Keratinocyte (primary cell): ENCODE data around the gene CPEB2. TPM values are rescaled to one million over a fixed set of nuclear protein-coding genes. Genes with fewer than 3 reads are reported as not detected.

Experiments
- DNase-seq: peaks from one replicate; pipeline ENCODE4 v3.0.0-alpha.2; 2011; ENCODE audit warnings: low read depth, missing footprints, low spot score
- FAIRE-seq: peaks from 2 replicates; lab custom pipeline; 2011; peaks lifted over from hg19 to GRCh38; lab: Jason Lieb, UNC
- H2AFZ ChIP-seq: 2 replicates; pipeline ENCODE4 v1.6.0; 2012; ENCODE audit warnings: low read length, control low read depth, inconsistent platforms; ENCODE audit not compliant: control insufficient read depth
- H3K27ac ChIP-seq: 2 replicates; pipeline ENCODE4 v1.5.1; 2011; ENCODE audit warnings: low read length; ENCODE audit not compliant: control insufficient read depth, insufficient read depth
- H3K27me3 ChIP-seq: 3 replicates; pipeline ENCODE4 v1.6.0; 2011; ENCODE audit warnings: low read length; ENCODE audit not compliant: control insufficient read depth, insufficient read depth; ENCODE audit errors: extremely low read depth
- H3K36me3 ChIP-seq, 2 experiments: 2 replicates in 1 of 2; 3 replicates in 1 of 2; pipeline ENCODE4 v1.5.1; 2011; ENCODE audit warnings: low read length in 2 of 2, mild to moderate bottlenecking in 1 of 2; ENCODE audit not compliant: control insufficient read depth in 2 of 2, insufficient read depth in 2 of 2; ENCODE audit errors: extremely low read depth in 1 of 2
- H3K4me1 ChIP-seq: 3 replicates; pipeline ENCODE4 v1.5.1; 2011; ENCODE audit warnings: low read length; ENCODE audit not compliant: control insufficient read depth, insufficient read depth; ENCODE audit errors: extremely low read depth
- H3K4me2 ChIP-seq: 3 replicates; pipeline ENCODE4 v1.6.0; 2011; ENCODE audit warnings: low read depth, low read length; ENCODE audit not compliant: control insufficient read depth, insufficient read depth; ENCODE audit errors: extremely low read depth
- H3K4me3 ChIP-seq, 3 experiments: fragments of 200-600 bp in 1 of 3; sonication (generic) in 1 of 3; 2 replicates in 2 of 3; 3 replicates in 1 of 3; pipeline ENCODE4 v1.5.1; 2011 to 2016; ENCODE audit warnings: low read length in 3 of 3, mild to moderate bottlenecking in 3 of 3, control low read depth in 2 of 3, inconsistent platforms in 1 of 3, low read depth in 1 of 3, mixed read lengths in 1 of 3, mixed run types in 1 of 3, moderate library complexity in 1 of 3; ENCODE audit not compliant: control insufficient read depth in 2 of 3, insufficient read depth in 2 of 3; ENCODE audit errors: extremely low read depth in 1 of 3
- H3K79me2 ChIP-seq: 2 replicates; pipeline ENCODE4 v1.6.0; 2012; ENCODE audit warnings: low read length; ENCODE audit not compliant: control insufficient read depth, insufficient read depth
- H3K9ac ChIP-seq: 3 replicates; pipeline ENCODE4 v1.6.0; 2011; ENCODE audit warnings: low read length; ENCODE audit not compliant: control insufficient read depth, insufficient read depth; ENCODE audit errors: extremely low read depth
- H3K9me1 ChIP-seq: 3 replicates; pipeline ENCODE4 v1.6.0; 2011; ENCODE audit warnings: low read length; ENCODE audit not compliant: control insufficient read depth, insufficient read depth; ENCODE audit errors: extremely low read depth
- H3K9me3 ChIP-seq: 2 replicates; pipeline ENCODE4 v1.5.1; 2012; ENCODE audit warnings: low read depth, low read length; ENCODE audit not compliant: control insufficient read depth
- H4K20me1 ChIP-seq: 3 replicates; pipeline ENCODE4 v1.6.0; 2011; ENCODE audit warnings: low read length; ENCODE audit not compliant: control insufficient read depth, insufficient read depth; ENCODE audit errors: extremely low read depth
- EZH2 ChIP-seq: IDR thresholded peaks from one replicate; pipeline ENCODE4 v1.6.1; 2012; ENCODE audit warnings: inconsistent platforms, mild to moderate bottlenecking, low read length, moderate library complexity
- dilution Hi-C: fragments of 300-500 bp; cut with MboI; formaldehyde crosslinking; loops from one replicate; pipeline ENCODE4 v1.7.0; 2020; ENCODE audit warnings: low sequenced_read_pairs; ENCODE audit not compliant: extremely low pct_ligation_motif_present
- polyA plus RNA-seq, 5 experiments: library from polyadenylated mRNA; depleted of rRNA in 3 of 5; stranded (reverse) in 3 of 5; stranded (forward) in 1 of 5; unstranded in 1 of 5; fragments of >200 nt; gene quantifications; 1 replicate in 1 of 5; 2 replicates in 3 of 5; 3 replicates in 1 of 5; pipeline versions ENCODE4 v1.2.1 to v1.2.3, GENCODE V29; 2011 to 2012; ENCODE audit warnings: missing spikeins in 2 of 5, low read depth in 1 of 5, low replicate concordance in 1 of 5
- TF ChIP-seq, protein P1 (sequence below), 3 experiments: IDR thresholded peaks in 1 of 3; conservative IDR thresholded peaks in 1 of 3; optimal IDR thresholded peaks in 1 of 3; 2 replicates in 2 of 3; 3 replicates in 1 of 3; pipeline versions ENCODE3 to v1.5.1; 2011; ENCODE audit warnings: low read length in 3 of 3, mild to moderate bottlenecking in 3 of 3, moderate library complexity in 2 of 3, control low read depth in 1 of 3, inconsistent platforms in 1 of 3; ENCODE audit not compliant: insufficient read depth in 2 of 3; ENCODE audit errors: extremely low read depth in 1 of 3

CPEB2 gene
- polyA plus RNA-seq, 1 donor (not counting 4 experiments of a cell fraction or from before 2014, with no cell fraction given), result 15.1 TPM

DNA sequence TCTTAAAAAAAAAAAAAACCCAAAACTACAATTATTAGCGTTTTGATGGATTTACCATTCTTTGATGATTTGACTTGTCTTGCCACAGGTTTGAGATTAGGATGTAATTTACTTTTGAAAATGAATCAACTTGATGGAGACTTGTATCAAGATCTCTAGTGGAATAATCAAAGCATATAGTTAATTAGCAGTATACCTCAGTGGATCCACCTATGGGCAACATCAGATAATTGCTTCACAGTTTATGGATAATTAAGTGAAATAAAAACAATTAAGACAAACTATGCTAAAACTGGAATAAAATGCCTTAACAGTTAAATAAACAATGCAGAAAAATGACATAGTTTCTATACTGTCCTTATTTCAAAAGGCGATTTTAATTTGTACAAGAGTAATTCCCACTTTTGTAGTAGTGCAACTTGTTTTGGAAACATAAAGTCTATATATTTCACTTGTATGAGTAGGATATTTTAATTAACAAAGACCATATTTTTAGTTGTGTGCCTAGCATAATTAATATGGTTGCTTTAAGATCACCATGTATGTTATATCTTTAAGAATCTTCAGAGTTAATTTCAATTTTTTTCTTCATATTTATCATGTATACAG is 4.2 kb downstream of the CPEB2 start:
- dilution Hi-C loops, result no loop called here
- peak overlapping the region; percentile 34 to 92 (median 85) for H3K4me3 ChIP-seq

DNA sequence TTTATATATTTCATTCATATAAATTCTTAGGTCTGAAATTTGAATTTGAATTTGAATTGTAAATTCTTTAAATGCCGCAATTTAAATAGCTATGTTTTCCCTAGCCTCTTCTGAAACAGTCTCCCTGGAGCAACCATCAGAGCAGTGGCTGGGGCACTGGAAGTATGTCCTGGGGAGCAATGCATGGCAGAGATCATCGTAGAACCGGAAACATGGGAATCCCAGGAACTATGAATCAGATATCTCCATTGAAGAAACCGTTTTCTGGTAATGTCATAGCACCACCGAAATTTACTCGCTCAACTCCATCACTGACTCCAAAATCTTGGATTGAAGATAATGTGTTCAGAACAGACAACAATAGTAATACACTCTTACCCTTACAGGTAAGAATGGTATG is 4.9 kb downstream of the CPEB2 start:
- dilution Hi-C loops, result no loop called here
- Histone ChIP-seq H3K27ac (no peak overlapping the region), H3K4me3 (peak overlapping the region in 1 of 3 experiments; percentile 92), H3K36me3 (peaks cover 0 to 6% of the 10 kb centered on the region in 2 experiments), H3K9ac (no peak overlapping the region), H3K79me2 (peaks cover 71% of the 10 kb centered on the region), H3K9me3 (no peaks in the 10 kb centered on the region), H3K27me3 (no peaks in the 10 kb centered on the region), H3K9me1 (no peaks in the 10 kb centered on the region), H4K20me1 (peaks cover 4% of the 10 kb centered on the region), H2AFZ (no peak overlapping the region), H3K4me2 (peak overlapping the region; percentile 94), H3K4me1 (peaks cover 15% of the 10 kb centered on the region)
- DNase-seq (no peak), FAIRE-seq (no peak)
- no peak for TF ChIP-seq EZH2
- TF ChIP-seq, protein P1, sequence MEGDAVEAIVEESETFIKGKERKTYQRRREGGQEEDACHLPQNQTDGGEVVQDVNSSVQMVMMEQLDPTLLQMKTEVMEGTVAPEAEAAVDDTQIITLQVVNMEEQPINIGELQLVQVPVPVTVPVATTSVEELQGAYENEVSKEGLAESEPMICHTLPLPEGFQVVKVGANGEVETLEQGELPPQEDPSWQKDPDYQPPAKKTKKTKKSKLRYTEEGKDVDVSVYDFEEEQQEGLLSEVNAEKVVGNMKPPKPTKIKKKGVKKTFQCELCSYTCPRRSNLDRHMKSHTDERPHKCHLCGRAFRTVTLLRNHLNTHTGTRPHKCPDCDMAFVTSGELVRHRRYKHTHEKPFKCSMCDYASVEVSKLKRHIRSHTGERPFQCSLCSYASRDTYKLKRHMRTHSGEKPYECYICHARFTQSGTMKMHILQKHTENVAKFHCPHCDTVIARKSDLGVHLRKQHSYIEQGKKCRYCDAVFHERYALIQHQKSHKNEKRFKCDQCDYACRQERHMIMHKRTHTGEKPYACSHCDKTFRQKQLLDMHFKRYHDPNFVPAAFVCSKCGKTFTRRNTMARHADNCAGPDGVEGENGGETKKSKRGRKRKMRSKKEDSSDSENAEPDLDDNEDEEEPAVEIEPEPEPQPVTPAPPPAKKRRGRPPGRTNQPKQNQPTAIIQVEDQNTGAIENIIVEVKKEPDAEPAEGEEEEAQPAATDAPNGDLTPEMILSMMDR (optimal IDR thresholded peaks at IDR 0.05 in 1 of 3, IDR thresholded peaks at IDR 0.05 in 1 of 3, conservative IDR thresholded peaks at IDR 0.05 in 1 of 3; ENCODE audit: extremely low read depth in 1 of 3, insufficient read depth in 2 of 3, low read length in 3 of 3), result no peak

More for the DNA sequence above, 4.2 kb downstream of the CPEB2 start:
- H3K4me1 ChIP-seq, result peaks cover 11% of the 10 kb centered on the region
- H2AFZ ChIP-seq, result no peak overlapping the region
- no peak overlapping the region for H3K9ac ChIP-seq
- H3K27me3 ChIP-seq, result no peaks in the 10 kb centered on the region
- no peaks in the 10 kb centered on the region for H3K9me1 ChIP-seq
- no peaks in the 10 kb centered on the region for H3K9me3 ChIP-seq
- peaks cover 0 to 6% of the 10 kb centered on the region in 2 experiments for H3K36me3 ChIP-seq
- DNase-seq (no peak), FAIRE-seq (peak; percentile 26)
- TF ChIP-seq EZH2, result no peak
- TF ChIP-seq, protein P1 (optimal IDR thresholded peaks at IDR 0.05 in 1 of 3, IDR thresholded peaks at IDR 0.05 in 1 of 3, conservative IDR thresholded peaks at IDR 0.05 in 1 of 3; ENCODE audit: extremely low read depth in 1 of 3, insufficient read depth in 2 of 3, low read length in 3 of 3), result peak in 2 of 3 experiments; percentile 21 to 49
- H3K27ac ChIP-seq, result peak overlapping the region; percentile 98
- peak overlapping the region; percentile 94 for H3K4me2 ChIP-seq
- peaks cover 66% of the 10 kb centered on the region for H3K79me2 ChIP-seq
- peaks cover 4% of the 10 kb centered on the region for H4K20me1 ChIP-seq
